Hypothalamus (tissue), 51 donors: ENCODE results near the gene SCN2A.

ENCODE experiments used
- DNase-seq, 51 donors: peaks; one replicate each; lab custom pipeline; 2025; lab: John Stamatoyannopoulos, UW

SCN2A gene

DNA sequence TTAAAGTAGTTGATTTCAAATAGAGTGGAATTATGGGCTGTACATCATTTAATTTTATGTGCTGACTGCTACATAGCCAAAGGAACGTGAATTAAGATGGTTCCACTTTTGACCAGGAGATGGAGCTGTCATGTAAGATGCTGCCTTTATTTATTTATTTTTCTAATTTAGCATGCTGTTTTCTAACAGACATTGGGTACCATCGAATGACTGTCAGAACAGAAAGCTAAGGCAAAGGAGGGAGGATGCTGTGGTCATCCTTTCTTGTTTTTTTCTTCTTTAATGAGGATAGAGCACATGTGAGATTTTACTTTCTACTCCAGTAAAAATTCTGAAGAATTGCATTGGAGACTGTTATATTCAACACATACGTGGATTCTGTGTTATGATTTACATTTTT is at the start of gene SCN2A:
Gene SCN2A (plus strand): TSS at position 185 of the 400 bp plus-strand sequence. CDS start 56,410 bp downstream, outside the sequence.
- peak in 3 of 51 donors; percentile 6 to 55 (median 14) for DNase-seq

DNA sequence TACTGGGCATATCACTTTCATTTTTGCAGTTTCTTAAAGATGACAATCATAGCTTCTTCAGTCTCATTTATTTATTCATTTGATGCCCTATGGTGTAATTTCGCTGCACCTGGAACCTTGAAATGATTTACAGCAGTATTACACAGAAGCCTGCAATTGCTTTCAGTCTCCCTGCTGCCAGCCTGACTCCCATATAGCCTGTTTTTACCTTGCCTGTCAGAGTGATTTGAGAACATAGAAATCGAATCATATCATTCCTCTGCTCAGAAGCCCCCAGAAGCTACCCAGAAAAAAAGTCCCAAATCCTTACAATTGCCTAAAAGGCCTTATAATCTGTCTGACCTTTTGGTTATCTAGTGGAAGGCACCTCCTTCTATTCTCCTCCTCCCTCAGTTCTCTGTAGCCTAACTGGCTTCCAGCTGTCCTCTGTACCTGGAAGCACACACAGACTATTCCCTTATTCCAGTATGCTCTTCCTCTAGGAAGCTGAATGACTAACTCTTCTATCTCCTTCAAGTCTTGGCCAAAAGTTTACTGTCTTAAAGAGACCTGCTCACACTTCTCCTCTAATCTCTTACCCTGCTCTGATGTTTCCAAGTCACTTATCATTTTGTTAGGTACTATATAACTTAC is 48.0 kb upstream of the SCN2A start:
- no peak for DNase-seq

DNA sequence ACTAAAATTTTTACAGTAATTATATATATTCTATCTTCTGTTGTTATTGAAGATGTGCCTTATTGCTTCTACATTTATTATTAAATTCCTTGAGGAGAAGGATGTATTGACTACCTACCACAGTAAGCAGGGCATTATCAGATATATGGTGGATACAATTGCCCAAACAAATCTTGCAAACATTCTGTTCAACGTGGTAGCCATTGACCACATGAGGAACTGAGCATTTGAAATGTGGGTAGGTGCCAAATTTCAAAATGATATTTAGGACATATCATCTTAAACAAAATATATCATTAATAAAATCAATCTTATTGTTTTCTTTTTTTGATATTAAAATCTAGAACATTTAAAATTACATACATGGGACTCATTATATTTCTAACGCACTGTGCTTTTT is 46.5 kb upstream of the SCN2A start:
- no peak for DNase-seq

DNA sequence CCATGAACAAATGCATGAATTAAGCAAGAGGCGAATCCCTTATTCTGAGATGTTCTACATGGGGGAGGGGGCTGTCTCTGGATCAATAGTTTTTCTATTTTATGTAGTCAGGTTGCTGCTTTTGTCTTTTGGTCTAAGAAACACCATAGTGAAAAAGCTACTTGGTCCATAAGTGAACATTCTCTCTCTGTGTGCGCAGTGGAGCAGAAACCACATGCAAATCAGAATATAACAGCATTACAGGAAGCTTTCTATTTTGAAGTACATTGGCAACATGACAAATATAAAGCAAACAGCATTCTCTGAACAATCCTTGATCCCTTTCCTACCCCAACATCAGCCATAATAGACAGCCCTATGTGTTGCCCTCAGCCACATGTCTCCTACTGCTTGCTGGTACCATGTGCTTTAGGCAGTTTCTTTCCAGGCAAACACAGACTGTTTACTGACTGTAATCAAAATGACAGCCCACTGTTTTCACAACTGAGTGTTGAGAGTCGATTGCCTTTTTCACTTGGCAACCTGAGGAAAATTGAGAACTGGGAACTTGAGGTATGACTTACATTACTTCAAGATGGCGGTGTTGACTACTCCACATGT is 45.9 kb upstream of the SCN2A start:
- DNase-seq, result no peak

GRCh38 chr2:165196411-165196810 is 42.8 kb upstream of the SCN2A start:
- DNase-seq, result no peak

DNA sequence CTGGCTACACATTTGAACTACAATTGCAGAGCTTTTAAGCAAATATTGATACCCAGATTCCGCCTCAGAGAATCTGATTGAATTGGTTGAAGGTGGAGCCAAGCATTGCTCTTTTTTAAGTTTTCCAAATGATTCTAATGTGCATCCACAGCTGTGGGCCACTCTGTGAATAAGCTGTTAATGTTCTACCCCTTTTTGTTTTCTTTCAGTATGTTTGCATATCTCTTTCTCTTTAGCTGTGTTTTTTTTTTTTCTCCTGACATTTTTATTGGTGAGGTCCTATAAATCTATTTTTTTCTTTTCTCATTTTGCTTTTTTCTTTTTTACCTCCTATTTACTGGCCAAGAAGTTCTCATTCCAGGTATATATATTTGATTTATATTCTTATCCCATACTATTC is 41.9 kb upstream of the SCN2A start:
- DNase-seq, result no peak

- no peak for DNase-seq
Measured at GRCh38 chr2:165198181-165198580, 41.0 kb upstream of the SCN2A start.

GRCh38 chr2:165202239-165202638 is 37.0 kb upstream of the SCN2A start:
- no peak for DNase-seq

- DNase-seq, result peak in 16 of 51 donors; percentile 1 to 43 (median 6)
Measured at GRCh38 chr2:165203689-165204559, 35.3 kb upstream of the SCN2A start, which contains the start of gene SCN3A. Gene SCN3A, minus strand, starts transcription at chr2:165204050. Its CDS starts 27,656 bp downstream, at chr2:165176394.

DNA sequence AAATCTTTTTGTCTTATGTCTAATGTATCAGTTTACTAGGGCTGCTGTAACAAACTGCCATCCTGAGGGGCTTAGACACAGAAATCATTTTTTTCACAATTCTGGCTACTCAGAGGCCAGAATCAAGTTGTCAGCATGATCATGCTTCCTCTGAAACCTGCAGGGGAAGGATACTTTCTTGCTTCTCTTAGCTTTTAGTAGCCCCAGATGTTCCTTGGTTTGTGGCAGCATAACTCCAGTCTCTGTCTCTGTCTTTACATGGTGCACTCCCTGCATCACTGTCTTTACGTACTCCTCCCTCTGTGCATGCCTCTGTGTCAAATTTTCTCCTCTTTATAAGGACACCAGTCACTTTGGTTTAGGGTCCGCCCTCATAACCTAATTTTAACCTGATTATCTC is 33.3 kb upstream of the SCN2A start:
- no peak for DNase-seq

GRCh38 chr2:165208094-165208493 is 31.1 kb upstream of the SCN2A start:
- no peak for DNase-seq

GRCh38 chr2:165214093-165214492 is 25.1 kb upstream of the SCN2A start:
- DNase-seq, result no peak

DNA sequence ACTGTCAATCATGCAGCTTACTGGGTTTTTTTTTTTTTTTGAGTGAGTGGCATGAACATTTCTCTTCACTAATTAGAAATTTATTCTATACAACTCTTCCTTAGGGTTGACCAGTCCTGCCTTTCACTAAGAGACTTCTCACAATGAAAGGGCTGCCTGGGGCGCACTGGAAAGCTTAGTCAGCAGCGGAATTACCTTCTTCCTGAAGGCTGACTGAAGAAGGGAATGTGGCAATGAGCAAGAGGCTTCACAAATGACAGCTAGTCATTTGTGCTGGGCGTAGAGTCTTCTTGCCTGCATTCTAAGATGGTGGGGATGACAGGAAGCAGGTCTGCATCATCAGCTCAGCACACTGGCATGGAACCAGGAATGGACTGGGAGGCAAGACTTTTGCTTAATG is 19.7 kb upstream of the SCN2A start:
- DNase-seq, result no peak

DNA sequence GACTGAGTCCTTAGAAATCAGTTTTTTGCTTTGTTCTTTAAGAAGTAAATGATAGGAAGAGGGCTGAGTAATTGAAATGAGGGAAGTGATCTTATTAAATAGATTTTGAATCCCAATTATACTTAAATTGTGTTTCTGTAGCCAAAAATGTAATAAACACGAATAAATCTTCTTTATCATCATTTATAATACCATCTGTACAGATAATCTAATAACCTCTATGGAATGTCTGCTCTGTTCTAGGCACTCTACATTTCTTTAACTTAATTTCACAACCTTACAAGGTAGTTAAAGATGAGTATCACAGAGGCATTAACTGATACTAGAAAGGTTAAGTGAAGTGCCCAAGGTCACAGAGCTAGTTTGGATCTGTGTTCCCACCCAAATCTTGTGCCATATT is 14.3 kb upstream of the SCN2A start:
- no peak for DNase-seq

DNA sequence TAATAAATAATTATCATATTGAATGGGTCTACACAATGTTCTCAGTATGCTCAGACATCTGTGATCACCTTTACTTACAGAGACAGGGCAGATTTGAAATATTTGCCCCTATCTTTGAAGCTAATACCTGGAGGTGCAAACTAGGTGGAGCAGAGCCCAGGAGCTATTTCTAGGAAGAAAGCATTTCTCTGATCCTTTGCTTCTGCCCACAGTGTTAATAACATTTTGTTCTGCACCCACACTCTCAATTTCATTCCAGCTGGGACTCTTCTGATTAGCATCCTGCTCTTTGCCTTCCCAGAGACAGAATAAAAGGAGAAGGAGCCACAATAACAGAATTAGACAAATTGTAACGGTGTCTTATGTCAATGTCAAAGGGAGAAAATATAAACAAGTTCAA is 11.6 kb upstream of the SCN2A start:
- peak in 1 of 51 donors; percentile 15 for DNase-seq

DNA sequence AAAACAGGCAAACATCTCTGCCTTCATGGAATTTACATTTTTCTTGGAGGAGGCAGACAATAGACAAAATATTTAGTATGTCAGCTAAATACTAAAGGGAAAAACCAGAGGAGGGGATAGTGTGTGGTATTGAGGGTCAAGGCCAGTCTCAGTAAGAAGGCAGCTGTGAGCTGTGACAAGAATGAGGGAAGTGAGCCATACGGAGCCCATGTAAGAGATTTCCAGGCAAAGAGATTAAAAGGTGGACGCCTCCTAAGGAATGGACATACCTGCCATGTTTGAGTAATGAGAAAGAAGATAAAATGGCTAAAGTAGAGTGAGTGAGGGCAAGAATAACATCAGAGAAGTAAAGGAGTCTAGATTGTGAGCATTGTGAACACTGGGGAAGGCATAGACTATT is 2.2 kb upstream of the SCN2A start:
- DNase-seq, result no peak

DNA sequence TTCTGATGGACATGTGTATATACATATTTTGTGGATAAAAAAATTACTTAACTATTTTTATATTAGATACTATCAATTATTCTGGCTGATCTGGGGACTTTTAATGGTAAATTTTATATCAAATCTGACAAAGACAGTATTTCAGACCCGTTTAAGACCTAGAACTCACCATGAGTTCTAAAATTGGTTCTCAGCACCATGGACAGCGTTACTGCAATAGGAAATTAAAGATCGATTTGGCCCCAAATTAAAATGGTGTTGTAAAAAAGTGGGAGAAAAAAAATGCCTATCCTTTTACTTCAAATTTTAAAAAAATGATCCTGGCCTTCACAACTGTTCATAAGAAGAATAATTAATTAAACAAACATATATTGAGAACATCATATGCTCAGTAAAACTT is 919 bp upstream of the SCN2A start:
- no peak for DNase-seq

GRCh38 chr2:165239856-165240515 is 772 bp downstream of the SCN2A start:
- peak in 1 of 51 donors; percentile 54 for DNase-seq

DNA sequence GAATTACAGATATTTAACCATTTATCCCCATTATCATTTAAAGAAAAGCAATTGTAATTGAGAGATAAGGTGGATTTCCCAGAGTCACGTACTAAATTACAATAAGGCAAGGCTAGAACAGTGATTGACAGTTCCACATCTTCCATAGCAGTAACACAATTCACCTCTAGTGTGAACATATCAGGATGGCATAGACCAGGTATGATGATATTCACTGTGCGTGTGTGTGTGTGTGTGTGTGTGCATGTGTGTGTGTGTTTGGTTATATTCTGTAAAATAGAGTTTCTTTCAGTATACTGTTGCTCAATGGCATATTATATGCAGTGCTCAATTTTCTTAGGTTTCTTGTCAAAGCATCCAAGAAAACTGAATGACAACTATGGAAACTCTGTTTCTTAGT is 1.7 kb downstream of the SCN2A start:
- no peak for DNase-seq

- no peak for DNase-seq
Measured at GRCh38 chr2:165245081-165245793, 6.0 kb downstream of the SCN2A start.
